ENCODE results near the gene INF2.

GRCh38 chr14:104640681-104641080, 48.7 kb upstream of the INF2 start:
- no peak for TF ChIP-seq POLR2A (IDR thresholded peaks at IDR 0.05; ENCODE audit: low read depth, low read length)
- no peak for TF ChIP-seq POLR2AphosphoS5 (IDR thresholded peaks at IDR 0.05; ENCODE audit: low read depth, low read length)
- TF ChIP-seq TAF1 (IDR thresholded peaks at IDR 0.05; ENCODE audit: low read depth, low read length): no peak
